NCI-H82 treated with DMSO at 0.1 percent for 48 hours (cell line): Measurements from ENCODE around the gene ZNF501.
A peak's percentile ranks its signal among the peaks of the same experiment; 100 is the strongest.

Experiments
- DNase-seq: peaks from one replicate; lab custom pipeline; 2025; ENCODE audit not compliant: unreplicated experiment; lab: John Stamatoyannopoulos, UW

Gene ZNF501

GRCh38 chr3:44729384-44729910 is at the start of gene ZNF501:
TSS of gene ZNF501 (plus strand) at chr3:44729635. CDS start at chr3:44734422, 4,787 bp downstream.
- peak; percentile 9 for DNase-seq

GRCh38 chr3:44680921-44681455 is 48.4 kb upstream of the ZNF501 start:
- DNase-seq, result no peak

DNA sequence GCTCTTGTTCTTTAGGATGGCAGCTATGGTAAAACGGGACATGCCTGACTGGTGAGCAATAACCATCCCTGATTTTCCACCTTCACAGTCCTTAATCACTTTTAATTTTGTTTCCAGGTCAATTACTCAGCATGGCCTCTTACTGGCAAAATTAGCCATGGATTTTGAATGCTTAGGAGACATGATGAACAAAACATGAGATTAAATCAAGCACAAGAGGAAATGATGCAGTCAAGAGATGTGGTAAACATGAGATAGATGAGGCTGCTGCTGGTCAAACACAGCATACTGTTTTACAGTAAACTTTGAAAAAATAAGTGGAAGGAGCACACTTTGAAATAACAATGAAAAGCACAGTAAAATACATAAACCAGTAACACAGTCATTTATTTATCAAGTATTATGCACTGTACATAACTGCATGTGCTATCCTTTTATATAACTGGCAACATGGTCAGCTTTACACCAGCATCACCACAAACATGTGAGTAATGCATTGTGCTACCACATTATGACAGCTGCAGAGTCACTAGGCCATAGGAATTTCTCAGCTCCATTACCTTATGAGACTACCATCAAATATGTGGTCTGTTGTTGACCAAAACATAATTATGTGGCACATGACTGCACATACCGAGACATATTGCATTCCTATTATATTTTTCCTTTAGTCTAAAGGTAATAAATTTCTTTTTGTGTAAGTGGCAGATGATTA is 47.1 kb upstream of the ZNF501 start:
- DNase-seq, result no peak

DNA sequence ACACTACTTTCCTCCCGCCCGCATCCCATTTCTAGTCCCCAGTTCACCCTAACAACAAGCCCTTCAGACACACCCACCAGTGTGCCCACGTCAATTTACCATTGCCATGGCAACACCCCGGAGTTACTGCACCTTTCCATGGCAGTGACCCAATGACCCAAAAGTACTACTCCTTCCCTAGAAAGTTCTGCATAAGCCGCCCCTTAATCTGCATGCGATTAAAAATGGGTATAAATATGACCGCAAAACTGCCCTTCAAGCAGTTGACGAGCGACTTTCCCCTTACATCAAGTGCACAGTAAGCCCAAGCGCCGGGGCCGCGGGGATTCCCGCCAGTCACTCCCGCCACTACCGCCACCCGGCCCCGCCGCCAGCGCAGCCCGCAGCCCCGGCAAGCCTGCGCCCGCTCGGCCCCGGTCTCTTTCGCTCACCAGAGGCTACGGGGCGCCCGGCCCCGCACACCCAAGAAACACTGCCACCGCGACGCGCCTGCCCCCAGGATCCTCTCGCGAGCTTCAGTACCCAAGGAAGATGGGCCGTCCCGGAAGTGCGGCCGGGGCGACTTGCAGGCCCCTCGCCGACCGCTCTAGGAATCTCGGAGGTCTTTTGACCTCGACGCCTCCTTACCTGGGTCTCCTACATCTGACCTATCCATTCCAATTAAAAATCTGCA is 44.2 kb upstream of the ZNF501 start:
- DNase-seq, result peak; percentile 5

DNA sequence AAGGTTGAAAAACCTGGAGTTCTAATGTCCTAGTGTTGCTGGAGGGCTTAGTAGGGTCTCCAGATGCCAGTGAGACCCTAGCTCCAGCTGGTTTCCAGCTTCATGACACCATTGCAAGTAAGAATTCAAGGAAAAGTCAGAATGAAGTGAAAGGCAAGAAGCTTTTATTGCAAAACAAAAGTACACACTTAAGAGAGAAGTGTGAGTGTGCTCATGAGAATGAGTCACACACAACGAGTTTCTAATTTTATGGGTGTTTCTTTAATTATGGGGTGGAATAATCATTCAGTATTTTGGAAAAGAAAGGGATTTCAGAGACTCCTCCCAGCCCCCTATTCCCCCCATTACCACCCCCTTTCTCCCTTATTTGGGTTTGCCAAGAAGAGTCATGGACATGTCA is 41.5 kb upstream of the ZNF501 start:
- no peak for DNase-seq

DNA sequence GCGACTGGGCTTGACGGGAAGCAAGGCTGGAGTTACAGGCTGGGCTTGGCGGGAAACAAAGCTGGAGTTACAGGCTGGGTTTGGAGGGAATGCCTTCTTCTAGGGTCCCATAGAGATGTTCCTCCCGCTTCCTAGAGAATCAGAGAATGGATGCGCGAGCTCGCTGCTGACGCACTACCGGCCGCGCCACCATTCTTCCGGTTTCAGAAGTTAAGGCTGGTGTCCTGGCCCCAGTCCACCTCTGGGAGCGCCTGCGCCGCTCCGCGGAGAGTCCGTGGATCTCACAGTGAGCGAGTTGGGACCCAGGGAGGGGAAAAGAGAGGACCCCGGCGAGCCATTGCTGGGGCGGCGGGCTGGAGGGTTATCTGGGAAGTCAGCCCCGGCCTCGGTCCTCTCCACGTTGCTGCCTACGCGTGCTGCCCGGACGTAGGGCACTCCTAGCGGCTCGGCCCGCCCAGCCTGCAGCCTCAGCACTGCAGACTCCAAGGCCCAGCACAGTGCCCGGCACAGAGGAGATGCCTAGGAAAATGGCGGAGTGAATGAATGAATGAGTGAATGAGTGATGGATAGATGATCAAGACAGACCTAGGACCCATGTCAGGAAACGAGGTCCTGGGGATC is 16.9 kb upstream of the ZNF501 start, which contains the start of gene ZNF502:
Gene ZNF502, plus strand, starts transcription at position 206 of the 621 bp plus-strand sequence. CDS start 7,602 bp downstream, outside the sequence.
- DNase-seq, result peak; percentile 1

- no peak for DNase-seq
These were observed 8.0 kb upstream of the ZNF501 start for GRCh38 chr3:44721231-44722102.

DNA sequence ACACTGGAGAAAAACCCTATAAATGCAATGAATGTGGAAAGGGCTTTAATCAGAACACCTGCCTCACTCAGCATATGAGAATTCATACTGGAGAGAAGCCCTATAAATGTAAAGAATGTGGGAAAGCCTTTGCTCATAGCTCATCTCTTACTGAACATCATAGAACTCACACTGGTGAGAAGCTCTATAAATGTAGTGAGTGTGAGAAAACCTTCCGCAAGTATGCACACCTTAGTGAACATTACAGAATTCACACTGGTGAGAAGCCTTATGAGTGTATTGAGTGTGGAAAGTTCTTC is 7.4 kb upstream of the ZNF501 start:
- no peak for DNase-seq

- DNase-seq, result no peak
These were observed 5.3 kb downstream of the ZNF501 start for GRCh38 chr3:44734646-44735168.

GRCh38 chr3:44761101-44761423 is 31.6 kb downstream of the ZNF501 start:
- no peak for DNase-seq

GRCh38 chr3:44761424-44762169 is 32.2 kb downstream of the ZNF501 start, which contains the start of the genes KIAA1143 and KIF15:
TSS of gene KIAA1143 (minus strand) at chr3:44761619. CDS start at chr3:44761602, 17 bp downstream.
TSS of gene KIF15 (plus strand) at chr3:44761794. CDS start at chr3:44761866, 72 bp downstream.
- DNase-seq, result peak; percentile 52

- DNase-seq, result peak; percentile 18
These were observed 32.8 kb downstream of the ZNF501 start for GRCh38 chr3:44762170-44762677.

GRCh38 chr3:44762690-44763089 is 33.3 kb downstream of the ZNF501 start:
- DNase-seq, result no peak

GRCh38 chr3:44764248-44764647 is 34.8 kb downstream of the ZNF501 start:
- DNase-seq, result no peak

- no peak for DNase-seq
These were observed 42.1 kb downstream of the ZNF501 start for GRCh38 chr3:44771424-44772098.

DNA sequence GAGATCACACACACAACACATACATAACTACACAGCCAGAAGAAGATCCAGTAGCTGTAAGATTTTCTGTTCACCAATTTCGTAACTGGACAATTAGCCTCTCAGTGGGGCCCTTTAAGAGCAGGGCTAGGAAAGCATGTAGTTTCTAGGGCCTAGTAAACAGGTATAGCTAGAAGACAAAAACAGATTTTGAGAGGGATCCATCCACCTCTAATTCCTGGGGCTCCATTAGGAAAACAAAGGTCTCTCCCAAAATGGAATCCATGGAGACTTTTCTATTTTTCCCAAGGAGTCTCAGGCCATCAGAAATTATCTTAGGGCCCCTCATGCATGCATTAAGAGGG is 42.6 kb downstream of the ZNF501 start:
- DNase-seq, result no peak

DNA sequence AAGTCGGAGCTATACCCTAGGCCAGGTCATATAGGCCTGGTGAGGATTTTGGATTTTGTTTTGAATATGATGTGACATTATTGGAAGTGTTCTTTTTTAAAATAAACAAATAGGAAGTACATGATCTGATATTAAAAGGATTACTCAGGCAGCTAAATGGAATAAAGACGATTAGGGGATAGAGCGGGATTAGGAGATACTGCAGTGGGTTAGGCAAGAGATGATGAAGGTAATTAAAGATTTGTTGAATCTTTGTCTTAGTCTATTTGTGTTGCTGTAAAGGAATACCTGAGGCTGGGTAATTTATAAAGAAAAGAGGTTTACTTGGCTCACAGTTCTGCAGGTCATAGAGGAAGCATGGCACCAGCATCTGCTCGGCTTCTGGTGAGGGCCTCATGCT is 53.5 kb downstream of the ZNF501 start:
- DNase-seq, result peak; percentile 83
